Measurements from ENCODE around the gene STK32B. TPM values are rescaled to one million over a fixed set of nuclear protein-coding genes. Genes with fewer than 3 reads are reported as not detected.

The STK32B gene
- total RNA-seq, 1 donor from 2014 or later: 2.5 TPM

- H3K4me3 Mint-ChIP-seq (ENCODE audit: unreplicated experiment): no peak overlapping the region
- DNase-seq: no peak
- H3K27ac Mint-ChIP-seq (ENCODE audit: unreplicated experiment): no peak overlapping the region
- H3K4me1 Mint-ChIP-seq (ENCODE audit: low read depth, unreplicated experiment): no peaks in the 10 kb centered on the region
- TF ChIP-seq CTCF (IDR thresholded peaks at IDR 0.05; ENCODE audit: partially characterized antibody, unreplicated experiment): no peak
- H3K9me3 Mint-ChIP-seq (ENCODE audit: unreplicated experiment): peaks cover 2% of the 10 kb centered on the region
- no peaks in the 10 kb centered on the region for H3K36me3 Mint-ChIP-seq (ENCODE audit: unreplicated experiment)
- peaks cover 2% of the 10 kb centered on the region for H3K27me3 Mint-ChIP-seq (ENCODE audit: unreplicated experiment)
Observed at GRCh38 chr4:5143306-5143861, 92.1 kb downstream of the STK32B start.

- no peaks in the 10 kb centered on the region for H3K4me1 Mint-ChIP-seq (ENCODE audit: low read depth, unreplicated experiment)
- no peaks in the 10 kb centered on the region for H3K27me3 Mint-ChIP-seq (ENCODE audit: unreplicated experiment)
- TF ChIP-seq CTCF (IDR thresholded peaks at IDR 0.05; ENCODE audit: partially characterized antibody, unreplicated experiment): no peak
- H3K27ac Mint-ChIP-seq (ENCODE audit: unreplicated experiment): no peak overlapping the region
- no peak for DNase-seq
- H3K9me3 Mint-ChIP-seq (ENCODE audit: unreplicated experiment): peaks cover 2% of the 10 kb centered on the region
- H3K36me3 Mint-ChIP-seq (ENCODE audit: unreplicated experiment): no peaks in the 10 kb centered on the region
- no peak overlapping the region for H3K4me3 Mint-ChIP-seq (ENCODE audit: unreplicated experiment)
Observed at GRCh38 chr4:5143940-5144339, 92.7 kb downstream of the STK32B start.

GRCh38 chr4:5144384-5144783 is 93.1 kb downstream of the STK32B start:
- no peaks in the 10 kb centered on the region for H3K4me1 Mint-ChIP-seq (ENCODE audit: low read depth, unreplicated experiment)
- TF ChIP-seq CTCF (IDR thresholded peaks at IDR 0.05; ENCODE audit: partially characterized antibody, unreplicated experiment): no peak
- no peak overlapping the region for H3K4me3 Mint-ChIP-seq (ENCODE audit: unreplicated experiment)
- no peak overlapping the region for H3K27ac Mint-ChIP-seq (ENCODE audit: unreplicated experiment)
- no peak for DNase-seq
- no peaks in the 10 kb centered on the region for H3K27me3 Mint-ChIP-seq (ENCODE audit: unreplicated experiment)
- no peaks in the 10 kb centered on the region for H3K36me3 Mint-ChIP-seq (ENCODE audit: unreplicated experiment)
- peaks cover 2% of the 10 kb centered on the region for H3K9me3 Mint-ChIP-seq (ENCODE audit: unreplicated experiment)

- no peak overlapping the region for H3K27ac Mint-ChIP-seq (ENCODE audit: unreplicated experiment)
- no peak for TF ChIP-seq CTCF (IDR thresholded peaks at IDR 0.05; ENCODE audit: partially characterized antibody, unreplicated experiment)
- peaks cover 2% of the 10 kb centered on the region for H3K9me3 Mint-ChIP-seq (ENCODE audit: unreplicated experiment)
- no peaks in the 10 kb centered on the region for H3K4me1 Mint-ChIP-seq (ENCODE audit: low read depth, unreplicated experiment)
- no peaks in the 10 kb centered on the region for H3K27me3 Mint-ChIP-seq (ENCODE audit: unreplicated experiment)
- no peaks in the 10 kb centered on the region for H3K36me3 Mint-ChIP-seq (ENCODE audit: unreplicated experiment)
- H3K4me3 Mint-ChIP-seq (ENCODE audit: unreplicated experiment): no peak overlapping the region
- DNase-seq: no peak
Observed at GRCh38 chr4:5146248-5146647, 95.0 kb downstream of the STK32B start.

GRCh38 chr4:5152521-5152920 is 101.2 kb downstream of the STK32B start:
- no peak overlapping the region for H3K4me3 Mint-ChIP-seq (ENCODE audit: unreplicated experiment)
- DNase-seq: no peak
- no peaks in the 10 kb centered on the region for H3K36me3 Mint-ChIP-seq (ENCODE audit: unreplicated experiment)
- peaks cover 6% of the 10 kb centered on the region for H3K27me3 Mint-ChIP-seq (ENCODE audit: unreplicated experiment)
- no peak overlapping the region for H3K27ac Mint-ChIP-seq (ENCODE audit: unreplicated experiment)
- TF ChIP-seq CTCF (IDR thresholded peaks at IDR 0.05; ENCODE audit: partially characterized antibody, unreplicated experiment): no peak
- no peaks in the 10 kb centered on the region for H3K4me1 Mint-ChIP-seq (ENCODE audit: low read depth, unreplicated experiment)
- peaks cover 2% of the 10 kb centered on the region for H3K9me3 Mint-ChIP-seq (ENCODE audit: unreplicated experiment)

Data from glutamatergic neuron (in vitro differentiated cells).